Keratinocyte (primary cell): Measurements from ENCODE around the gene SLC25A47. TPM values are rescaled to one million over a fixed set of nuclear protein-coding genes. Genes with fewer than 3 reads are reported as not detected.

ENCODE experiments used
- DNase-seq: peaks from one replicate; pipeline ENCODE4 v3.0.0-alpha.2; 2011; ENCODE audit warnings: low read depth, missing footprints, low spot score
- FAIRE-seq: peaks from 2 replicates; lab custom pipeline; 2011; peaks lifted over from hg19 to GRCh38; lab: Jason Lieb, UNC
- H2AFZ ChIP-seq: 2 replicates; pipeline ENCODE4 v1.6.0; 2012; ENCODE audit warnings: low read length, control low read depth, inconsistent platforms; ENCODE audit not compliant: control insufficient read depth
- H3K27ac ChIP-seq: 2 replicates; pipeline ENCODE4 v1.5.1; 2011; ENCODE audit warnings: low read length; ENCODE audit not compliant: control insufficient read depth, insufficient read depth
- H3K27me3 ChIP-seq: 3 replicates; pipeline ENCODE4 v1.6.0; 2011; ENCODE audit warnings: low read length; ENCODE audit not compliant: control insufficient read depth, insufficient read depth; ENCODE audit errors: extremely low read depth
- H3K36me3 ChIP-seq, 2 experiments: 2 replicates in 1 of 2; 3 replicates in 1 of 2; pipeline ENCODE4 v1.5.1; 2011; ENCODE audit warnings: low read length in 2 of 2, mild to moderate bottlenecking in 1 of 2; ENCODE audit not compliant: control insufficient read depth in 2 of 2, insufficient read depth in 2 of 2; ENCODE audit errors: extremely low read depth in 1 of 2
- H3K4me1 ChIP-seq: 3 replicates; pipeline ENCODE4 v1.5.1; 2011; ENCODE audit warnings: low read length; ENCODE audit not compliant: control insufficient read depth, insufficient read depth; ENCODE audit errors: extremely low read depth
- H3K4me2 ChIP-seq: 3 replicates; pipeline ENCODE4 v1.6.0; 2011; ENCODE audit warnings: low read depth, low read length; ENCODE audit not compliant: control insufficient read depth, insufficient read depth; ENCODE audit errors: extremely low read depth
- H3K4me3 ChIP-seq, 3 experiments: fragments of 200-600 bp in 1 of 3; sonication (generic) in 1 of 3; 2 replicates in 2 of 3; 3 replicates in 1 of 3; pipeline ENCODE4 v1.5.1; 2011 to 2016; ENCODE audit warnings: low read length in 3 of 3, mild to moderate bottlenecking in 3 of 3, control low read depth in 2 of 3, inconsistent platforms in 1 of 3, low read depth in 1 of 3, mixed read lengths in 1 of 3, mixed run types in 1 of 3, moderate library complexity in 1 of 3; ENCODE audit not compliant: control insufficient read depth in 2 of 3, insufficient read depth in 2 of 3; ENCODE audit errors: extremely low read depth in 1 of 3
- H3K79me2 ChIP-seq: 2 replicates; pipeline ENCODE4 v1.6.0; 2012; ENCODE audit warnings: low read length; ENCODE audit not compliant: control insufficient read depth, insufficient read depth
- H3K9ac ChIP-seq: 3 replicates; pipeline ENCODE4 v1.6.0; 2011; ENCODE audit warnings: low read length; ENCODE audit not compliant: control insufficient read depth, insufficient read depth; ENCODE audit errors: extremely low read depth
- H3K9me1 ChIP-seq: 3 replicates; pipeline ENCODE4 v1.6.0; 2011; ENCODE audit warnings: low read length; ENCODE audit not compliant: control insufficient read depth, insufficient read depth; ENCODE audit errors: extremely low read depth
- H3K9me3 ChIP-seq: 2 replicates; pipeline ENCODE4 v1.5.1; 2012; ENCODE audit warnings: low read depth, low read length; ENCODE audit not compliant: control insufficient read depth
- H4K20me1 ChIP-seq: 3 replicates; pipeline ENCODE4 v1.6.0; 2011; ENCODE audit warnings: low read length; ENCODE audit not compliant: control insufficient read depth, insufficient read depth; ENCODE audit errors: extremely low read depth
- CTCF ChIP-seq, 3 experiments: IDR thresholded peaks in 1 of 3; conservative IDR thresholded peaks in 1 of 3; optimal IDR thresholded peaks in 1 of 3; 2 replicates in 2 of 3; 3 replicates in 1 of 3; pipeline versions ENCODE3 to v1.5.1; 2011; ENCODE audit warnings: low read length in 3 of 3, mild to moderate bottlenecking in 3 of 3, moderate library complexity in 2 of 3, control low read depth in 1 of 3, inconsistent platforms in 1 of 3; ENCODE audit not compliant: insufficient read depth in 2 of 3; ENCODE audit errors: extremely low read depth in 1 of 3
- EZH2 ChIP-seq: IDR thresholded peaks from one replicate; pipeline ENCODE4 v1.6.1; 2012; ENCODE audit warnings: inconsistent platforms, mild to moderate bottlenecking, low read length, moderate library complexity
- dilution Hi-C: fragments of 300-500 bp; cut with MboI; formaldehyde crosslinking; loops from one replicate; pipeline ENCODE4 v1.7.0; 2020; ENCODE audit warnings: low sequenced_read_pairs; ENCODE audit not compliant: extremely low pct_ligation_motif_present
- polyA plus RNA-seq, 5 experiments: library from polyadenylated mRNA; depleted of rRNA in 3 of 5; stranded (reverse) in 3 of 5; stranded (forward) in 1 of 5; unstranded in 1 of 5; fragments of >200 nt; gene quantifications; 1 replicate in 1 of 5; 2 replicates in 3 of 5; 3 replicates in 1 of 5; pipeline versions ENCODE4 v1.2.1 to v1.2.3, GENCODE V29; 2011 to 2012; ENCODE audit warnings: missing spikeins in 2 of 5, low read depth in 1 of 5, low replicate concordance in 1 of 5

Gene SLC25A47
- polyA plus RNA-seq, 1 donor (not counting 4 experiments of a cell fraction or from before 2014, with no cell fraction given): not detected

DNA sequence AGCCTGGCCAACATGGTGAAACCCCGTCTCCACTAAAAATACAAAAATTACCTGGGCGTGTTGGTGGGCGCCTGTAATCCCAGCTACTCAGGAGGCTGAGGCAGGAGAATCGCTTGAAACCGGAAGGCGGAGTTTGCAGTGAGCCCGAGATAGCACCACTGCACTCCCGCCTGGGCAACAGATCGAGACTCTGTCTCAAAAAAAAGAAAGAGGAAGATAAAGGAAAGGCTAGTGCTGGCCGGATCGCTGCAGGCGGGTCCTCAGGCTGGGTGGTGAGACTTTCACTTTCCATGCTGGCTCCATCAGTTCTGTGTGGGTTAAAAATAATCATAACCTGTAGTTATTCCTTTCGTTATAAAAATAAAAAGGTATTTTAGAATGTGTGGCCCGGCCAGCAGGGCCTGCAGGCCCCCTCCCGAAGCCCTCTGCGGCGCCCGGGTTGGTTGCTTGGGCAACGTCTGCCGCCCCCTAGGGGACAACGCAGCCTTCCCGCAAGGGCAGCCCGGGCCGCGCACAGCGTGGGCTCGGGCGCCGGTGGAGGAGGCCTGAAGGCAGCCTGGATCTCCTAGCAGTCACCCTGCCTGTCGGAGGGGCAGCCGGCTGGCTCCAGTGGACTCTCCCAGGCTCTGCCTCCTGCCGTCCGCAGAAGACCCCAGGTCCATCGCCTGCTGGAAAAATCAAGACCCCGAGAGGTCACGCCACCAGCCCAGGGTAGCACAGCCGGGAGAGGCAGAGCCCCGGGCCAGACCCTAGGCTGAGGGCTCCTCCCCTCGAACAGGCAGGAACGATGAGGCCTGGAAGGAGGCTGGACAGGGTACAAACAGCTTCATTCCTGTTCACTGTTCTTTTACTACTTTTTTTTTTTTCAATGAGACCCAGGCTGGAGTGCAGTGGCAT lies 5.0 kb upstream of the SLC25A47 start:
- no peak for FAIRE-seq
- H2AFZ ChIP-seq: no peak overlapping the region

DNA sequence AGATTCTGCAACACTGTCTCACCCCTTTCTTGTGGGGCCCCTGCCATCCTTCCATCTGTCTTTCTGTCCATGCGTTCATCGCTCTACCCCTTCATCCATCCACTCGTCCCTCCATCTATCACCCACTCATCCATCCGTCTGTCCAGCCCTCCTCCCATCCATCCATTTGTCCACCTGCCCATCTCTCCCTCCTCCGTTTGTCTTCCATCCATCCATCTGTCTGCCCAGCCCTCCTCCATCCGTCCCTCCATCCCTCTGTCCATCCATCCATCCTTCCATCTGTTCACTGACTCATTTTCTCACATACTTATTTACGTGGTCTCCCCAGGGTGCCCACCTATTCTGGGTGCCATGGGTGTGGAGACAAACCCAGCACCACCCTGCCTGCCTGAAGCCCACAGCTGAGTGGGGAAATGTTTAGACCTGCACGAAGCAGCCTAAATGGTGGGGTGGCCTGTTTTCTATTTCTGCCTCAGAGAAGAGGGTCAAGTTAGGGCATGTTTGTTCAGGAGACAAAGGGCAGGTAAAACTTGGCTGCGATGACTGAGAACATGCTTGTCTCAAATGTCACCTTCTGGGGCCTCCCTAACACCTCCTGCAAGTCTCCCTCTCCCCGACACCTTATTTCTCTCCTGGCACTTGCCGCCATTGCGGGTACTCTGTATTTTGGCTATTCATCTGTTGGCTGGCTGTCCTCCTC lies 2.8 kb upstream of the SLC25A47 start:
- Histone ChIP-seq H3K79me2 (no peaks in the 10 kb centered on the region), H3K27ac (no peak overlapping the region), H3K4me2 (peak overlapping the region; percentile 56), H3K9ac (no peak overlapping the region), H3K4me1 (peaks cover 9% of the 10 kb centered on the region), H3K4me3 (no peak overlapping the region), H4K20me1 (no peaks in the 10 kb centered on the region), H3K36me3 (no peaks in the 10 kb centered on the region), H3K9me3 (no peaks in the 10 kb centered on the region), H3K9me1 (peaks cover 2% of the 10 kb centered on the region), H3K27me3 (peaks cover 2% of the 10 kb centered on the region), H2AFZ (no peak overlapping the region)
- TF ChIP-seq EZH2: no peak
- TF ChIP-seq CTCF (optimal IDR thresholded peaks at IDR 0.05 in 1 of 3, IDR thresholded peaks at IDR 0.05 in 1 of 3, conservative IDR thresholded peaks at IDR 0.05 in 1 of 3; ENCODE audit: extremely low read depth in 1 of 3, insufficient read depth in 2 of 3, low read length in 3 of 3): no peak
- dilution Hi-C loops: no loop called here
- no peak for DNase-seq
- peak; percentile 87 for FAIRE-seq

More for the DNA sequence above, 5.0 kb upstream of the SLC25A47 start:
- Histone ChIP-seq H3K9ac (no peak overlapping the region), H4K20me1 (no peaks in the 10 kb centered on the region), H3K4me3 (no peak overlapping the region), H3K79me2 (no peaks in the 10 kb centered on the region), H3K27ac (no peak overlapping the region), H3K36me3 (no peaks in the 10 kb centered on the region), H3K4me2 (no peak overlapping the region), H3K9me1 (peaks cover 2% of the 10 kb centered on the region), H3K27me3 (no peaks in the 10 kb centered on the region), H3K9me3 (no peaks in the 10 kb centered on the region), H3K4me1 (peaks cover 19% of the 10 kb centered on the region)
- dilution Hi-C loops: no loop called here
- DNase-seq: no peak
- peak in 2 of 3 experiments; percentile 19 to 38 for TF ChIP-seq CTCF (optimal IDR thresholded peaks at IDR 0.05 in 1 of 3, IDR thresholded peaks at IDR 0.05 in 1 of 3, conservative IDR thresholded peaks at IDR 0.05 in 1 of 3; ENCODE audit: extremely low read depth in 1 of 3, insufficient read depth in 2 of 3, low read length in 3 of 3)
- no peak for TF ChIP-seq EZH2
